Breast epithelium (tissue), 4 donors: ENCODE results near the gene SREK1. TPM values are rescaled to one million over a fixed set of nuclear protein-coding genes. Genes with fewer than 3 reads are reported as not detected.

Experiments
- DNase-seq, 2 donors: peaks; one replicate each; pipeline ENCODE4 v3.0.0-alpha.2; 2019; ENCODE audit warnings: low spot score in 2 of 2
- H3K27ac ChIP-seq, 2 donors: fragments of 200-600 bp; sonication (generic) in 1 of 2; one replicate each; pipeline ENCODE4 v1.5.1; 2016 to 2019; ENCODE audit warnings: mild to moderate bottlenecking in 1 of 2
- H3K27me3 ChIP-seq, 2 donors: fragments of 200-600 bp; sonication (generic) in 1 of 2; one replicate each; pipeline versions ENCODE4 v1.5.1 to v1.6.0; 2017 to 2019; ENCODE audit warnings: control low read depth in 1 of 2, mild to moderate bottlenecking in 1 of 2
- H3K36me3 ChIP-seq: fragments of 200-600 bp; one replicate; pipeline ENCODE4 v1.5.1; 2019
- H3K4me1 ChIP-seq, 2 donors: fragments of 200-600 bp; sonication (generic); one replicate each; pipeline ENCODE4 v1.5.1; 2016 to 2019; ENCODE audit warnings: control low read depth in 1 of 2
- H3K4me3 ChIP-seq, 3 donors: fragments of 200-600 bp; sonication (generic); 1 replicate in 2 of 3; 2 replicates in 1 of 3; pipeline ENCODE4 v1.5.1; 2016 to 2019; ENCODE audit warnings: mild to moderate bottlenecking in 3 of 3, moderate library complexity in 2 of 3
- H3K9me3 ChIP-seq, 2 donors: fragments of 200-600 bp; sonication (generic) in 1 of 2; one replicate each; pipeline ENCODE4 v1.5.1; 2016 to 2019; ENCODE audit warnings: control low read depth in 1 of 2
- CTCF ChIP-seq, 3 donors: fragments of 450-650 bp; IDR thresholded peaks; one replicate each; pipeline ENCODE4 v1.5.1; 2016 to 2017; ENCODE audit warnings: antibody characterized with exemption in 3 of 3, mild to moderate bottlenecking in 3 of 3, moderate library complexity in 3 of 3
- POLR2A ChIP-seq: fragments of 450-650 bp; IDR thresholded peaks from one replicate; pipeline ENCODE4 v1.6.1; 2016; ENCODE audit warnings: antibody characterized with exemption, mild to moderate bottlenecking, moderate library complexity
- POLR2AphosphoS5 ChIP-seq, 3 donors: sonication (generic); formaldehyde crosslinking; IDR thresholded peaks; one replicate each; pipeline ENCODE4 v1.6.1; 2017; ENCODE audit warnings: antibody characterized with exemption in 3 of 3
- intact Hi-C: fragments of 100-400 bp; cut with DNase I; formaldehyde crosslinking; loops from one replicate; pipeline ENCODE4 v1.15.1; 2023; ENCODE audit warnings: low total_unique reads
- total RNA-seq, 3 donors: library from RNA; depleted of rRNA; stranded (reverse); fragments of >200 nt; gene quantifications; one replicate each; pipeline ENCODE4 v1.1.0, GENCODE V29; 2016

Gene SREK1
- total RNA-seq, 3 donors from 2014 or later: 91.2 to 170 (median 123) TPM

- intact Hi-C loops: no loop called here
- TF ChIP-seq POLR2AphosphoS5 (IDR thresholded peaks at IDR 0.05) (no peak), CTCF (IDR thresholded peaks at IDR 0.05) (no peak), POLR2A (no peak)
- H3K36me3 ChIP-seq: peaks cover 9% of the 10 kb centered on the region
- no peak overlapping the region for H3K4me3 ChIP-seq
- H3K4me1 ChIP-seq: no peaks in the 10 kb centered on the region
- H3K27me3 ChIP-seq: no peaks in the 10 kb centered on the region
- no peak overlapping the region for H3K27ac ChIP-seq
- no peaks in the 10 kb centered on the region for H3K9me3 ChIP-seq
- DNase-seq: no peak
Measured at GRCh38 chr5:66161356-66161755, 17.3 kb downstream of the SREK1 start.

GRCh38 chr5:66164044-66164790, 20.1 kb downstream of the SREK1 start:
- DNase-seq: no peak
- Histone ChIP-seq H3K4me1 (no peaks in the 10 kb centered on the region), H3K27ac (no peak overlapping the region), H3K9me3 (no peaks in the 10 kb centered on the region), H3K4me3 (no peak overlapping the region), H3K27me3 (no peaks in the 10 kb centered on the region), H3K36me3 (peaks cover 9% of the 10 kb centered on the region)
- TF ChIP-seq POLR2A: no peak
- no peak for TF ChIP-seq CTCF (IDR thresholded peaks at IDR 0.05)
- no peak for TF ChIP-seq POLR2AphosphoS5 (IDR thresholded peaks at IDR 0.05)
- intact Hi-C loops: no loop called here

GRCh38 chr5:66168226-66168625, 24.1 kb downstream of the SREK1 start:
- H3K4me3 ChIP-seq: no peak overlapping the region
- H3K9me3 ChIP-seq: no peaks in the 10 kb centered on the region
- no peak for TF ChIP-seq POLR2A
- no peak for TF ChIP-seq POLR2AphosphoS5 (IDR thresholded peaks at IDR 0.05)
- TF ChIP-seq CTCF (IDR thresholded peaks at IDR 0.05): no peak
- H3K27me3 ChIP-seq: no peaks in the 10 kb centered on the region
- DNase-seq: no peak
- no peaks in the 10 kb centered on the region for H3K4me1 ChIP-seq
- intact Hi-C loops: no loop called here
- H3K36me3 ChIP-seq: peaks cover 3% of the 10 kb centered on the region
- H3K27ac ChIP-seq: no peak overlapping the region

DNA sequence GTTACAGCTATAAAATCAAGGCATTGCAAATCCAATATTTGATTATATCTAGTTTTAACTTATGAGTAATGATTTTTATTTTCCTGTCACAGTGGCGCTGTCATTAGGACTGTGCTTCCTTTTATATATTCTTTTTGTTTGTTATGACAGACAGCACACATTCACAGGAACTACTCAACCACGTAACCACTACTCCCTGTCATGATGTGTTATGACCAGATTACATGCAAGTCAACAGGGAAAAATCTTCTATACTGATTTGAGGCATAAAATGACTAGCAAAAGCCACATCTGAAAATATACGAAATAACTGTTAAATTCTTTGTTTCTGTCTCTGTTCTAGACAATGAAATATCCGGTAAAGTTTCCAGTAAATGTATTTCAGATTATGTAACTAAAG, 25.4 kb downstream of the SREK1 start:
- H3K9me3 ChIP-seq: no peaks in the 10 kb centered on the region
- TF ChIP-seq CTCF (IDR thresholded peaks at IDR 0.05): no peak
- TF ChIP-seq POLR2A: no peak
- TF ChIP-seq POLR2AphosphoS5 (IDR thresholded peaks at IDR 0.05): no peak
- intact Hi-C loops: no loop called here
- H3K27me3 ChIP-seq: no peaks in the 10 kb centered on the region
- no peak overlapping the region for H3K27ac ChIP-seq
- no peak overlapping the region for H3K4me3 ChIP-seq
- no peaks in the 10 kb centered on the region for H3K4me1 ChIP-seq
- peaks cover 3% of the 10 kb centered on the region for H3K36me3 ChIP-seq
- no peak for DNase-seq

DNA sequence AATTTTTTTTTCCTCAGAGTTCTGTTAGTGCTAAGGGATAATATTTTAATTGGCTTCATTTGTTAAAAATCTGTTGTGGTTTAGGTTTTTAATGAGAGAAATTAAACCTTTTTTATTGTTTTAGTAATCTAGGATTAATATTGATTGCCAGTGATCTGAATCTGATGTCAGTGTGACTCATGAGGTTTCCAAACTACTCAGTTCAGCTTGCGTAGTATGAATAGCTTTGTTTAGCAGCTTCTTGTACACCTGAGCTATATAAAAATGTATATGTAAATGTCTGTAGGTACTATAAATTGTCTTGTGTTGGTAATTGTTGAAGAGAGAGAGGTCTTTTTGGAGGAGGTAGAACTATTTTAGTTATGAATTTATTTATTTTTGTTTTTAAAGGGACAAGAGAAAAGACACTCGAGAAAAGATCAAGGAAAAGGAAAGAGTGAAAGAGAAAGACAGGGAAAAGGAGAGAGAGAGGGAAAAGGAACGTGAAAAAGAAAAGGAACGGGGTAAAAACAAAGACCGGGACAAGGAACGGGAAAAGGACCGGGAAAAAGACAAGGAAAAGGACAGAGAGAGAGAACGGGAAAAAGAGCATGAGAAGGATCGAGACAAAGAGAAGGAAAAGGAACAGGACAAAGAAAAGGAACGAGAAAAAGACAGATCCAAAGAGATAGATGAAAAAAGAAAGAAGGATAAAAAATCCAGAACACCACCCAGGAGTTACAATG, 26.3 kb downstream of the SREK1 start:
- Histone ChIP-seq H3K4me3 (no peak overlapping the region), H3K4me1 (no peaks in the 10 kb centered on the region), H3K27me3 (no peaks in the 10 kb centered on the region), H3K9me3 (no peaks in the 10 kb centered on the region), H3K27ac (no peak overlapping the region), H3K36me3 (peaks cover 3% of the 10 kb centered on the region)
- TF ChIP-seq POLR2AphosphoS5 (IDR thresholded peaks at IDR 0.05) (no peak), CTCF (IDR thresholded peaks at IDR 0.05) (no peak), POLR2A (no peak)
- intact Hi-C loops: no loop called here
- no peak for DNase-seq
